DMS53 treated with DMSO at 0.1 percent for 48 hours (cell line): ENCODE measurements around the gene ITPK1.

Experiments
- DNase-seq: peaks from one replicate; lab custom pipeline; 2025; ENCODE audit not compliant: unreplicated experiment; lab: John Stamatoyannopoulos, UW

ITPK1 gene

DNA sequence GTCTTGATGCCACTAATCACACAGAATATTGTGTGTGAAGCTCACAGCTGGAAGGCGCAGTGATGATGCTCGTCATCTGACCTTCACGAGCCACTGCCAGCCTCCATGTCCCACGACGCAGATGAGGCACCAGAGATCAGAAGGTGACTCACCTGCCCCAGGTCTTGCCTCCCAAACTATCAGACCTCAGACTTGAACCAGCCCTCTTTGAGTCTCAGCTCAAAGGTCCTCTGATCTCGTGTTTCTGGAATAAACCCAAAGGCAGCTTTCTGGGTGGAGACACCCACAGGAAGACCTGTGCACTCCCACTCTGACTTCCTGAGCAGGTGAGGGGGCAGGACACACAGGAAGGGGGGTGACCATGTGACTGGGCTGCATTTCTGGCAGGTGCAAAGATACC is 212.4 kb downstream of the ITPK1 start:
- DNase-seq: no peak

DNA sequence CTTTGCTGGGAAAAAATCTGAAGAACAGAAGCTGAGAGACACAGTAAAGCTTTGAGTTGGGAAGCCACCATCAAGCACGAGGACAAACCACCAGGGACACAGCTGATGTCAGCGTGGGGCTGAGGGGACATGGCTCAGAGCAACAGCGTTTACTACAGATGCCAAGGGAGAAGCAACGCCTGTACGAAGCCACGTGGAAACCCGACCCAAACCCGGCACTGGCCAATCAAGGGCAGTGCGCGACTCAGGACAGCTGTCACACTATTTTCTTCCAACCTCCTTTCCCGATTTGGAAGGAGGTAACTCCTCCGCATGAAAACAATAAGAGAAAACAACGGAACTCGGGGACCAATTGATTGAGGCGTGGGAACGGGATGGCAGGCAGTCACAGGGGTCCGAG is 213.0 kb downstream of the ITPK1 start:
- DNase-seq: no peak

- DNase-seq: no peak
Observed at GRCh38 chr14:92902191-92902590, 213.5 kb downstream of the ITPK1 start.

DNA sequence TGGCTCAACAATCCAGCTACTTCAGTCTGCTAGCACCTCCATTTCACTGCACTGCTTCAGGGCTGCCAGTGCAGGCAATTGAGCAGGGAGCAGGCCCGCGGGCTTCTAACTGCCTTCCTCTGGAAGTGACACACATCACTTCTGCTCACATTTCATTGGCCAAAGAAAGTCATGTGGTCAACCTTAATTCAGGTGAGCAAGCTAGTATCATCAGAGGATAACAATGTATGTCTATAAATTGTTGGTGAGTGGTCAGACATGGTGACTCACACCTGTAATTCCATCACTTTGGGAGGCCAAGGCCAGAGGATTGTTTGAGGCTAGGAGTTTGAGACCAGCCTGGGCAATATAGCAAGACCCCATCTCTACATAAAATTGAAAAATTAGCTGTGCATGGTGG is 215.1 kb downstream of the ITPK1 start:
- no peak for DNase-seq

GRCh38 chr14:92898566-92899131 is 217.1 kb downstream of the ITPK1 start:
- DNase-seq: no peak

GRCh38 chr14:92897922-92898565 is 217.7 kb downstream of the ITPK1 start:
- DNase-seq: no peak

GRCh38 chr14:92895352-92895878 is 220.3 kb downstream of the ITPK1 start:
- DNase-seq: no peak

- no peak for DNase-seq
Observed at GRCh38 chr14:92892589-92892988, 223.1 kb downstream of the ITPK1 start.

DNA sequence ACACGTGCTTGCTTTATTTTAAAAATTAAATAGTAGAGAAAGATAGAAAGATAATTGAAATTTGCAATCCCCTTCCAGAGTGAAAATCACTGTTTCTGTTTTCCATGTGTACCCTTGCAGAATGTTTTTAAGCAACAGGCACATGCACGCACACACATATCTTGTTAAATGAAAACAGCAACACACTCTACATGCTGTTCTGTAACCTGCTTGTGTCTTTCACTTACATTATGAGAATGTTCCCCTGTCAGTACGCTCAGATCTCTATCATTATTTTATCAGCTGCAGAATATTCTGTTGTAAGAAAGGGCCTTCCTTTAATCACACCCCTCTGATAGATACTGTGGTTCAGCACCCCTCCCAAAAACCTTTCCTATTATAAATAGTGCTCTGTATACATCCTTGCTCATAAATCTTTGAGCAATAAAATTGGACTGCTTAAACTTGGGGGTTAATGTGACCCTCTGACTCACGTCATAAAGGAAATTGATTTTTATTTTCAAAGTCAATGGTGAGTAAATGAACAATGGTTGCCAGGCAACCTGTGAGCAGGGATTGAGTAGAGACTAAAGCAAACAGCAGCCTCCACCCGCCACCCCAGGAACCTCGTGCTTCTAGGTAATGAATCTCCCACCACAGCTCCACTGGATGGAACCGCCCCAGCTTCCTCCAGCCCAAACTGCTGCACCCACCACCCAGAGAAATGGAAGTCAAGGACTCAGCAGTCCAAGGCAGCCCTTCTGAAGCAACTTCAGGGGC is 224.7 kb downstream of the ITPK1 start:
- DNase-seq: no peak

DNA sequence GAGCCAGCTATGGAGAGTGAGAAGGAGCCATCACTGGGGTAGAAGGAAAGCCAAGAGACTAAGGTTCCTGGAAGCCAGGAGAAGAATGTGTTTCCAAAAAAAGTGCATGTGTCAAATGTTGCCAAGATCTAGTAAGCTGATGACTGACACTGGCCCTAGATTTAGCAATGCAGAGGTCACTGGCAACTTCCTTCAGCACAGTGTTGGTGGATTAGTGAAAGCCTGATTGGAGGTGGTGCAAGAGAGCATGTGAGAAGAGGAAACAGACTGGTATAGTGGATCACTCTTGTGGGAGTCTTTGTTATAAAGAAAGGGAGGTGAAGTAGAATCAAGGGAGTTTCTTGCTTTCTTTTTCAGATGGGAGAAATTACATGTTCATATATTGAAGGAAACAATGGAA is 226.8 kb downstream of the ITPK1 start:
- no peak for DNase-seq

GRCh38 chr14:92887157-92887556 is 228.6 kb downstream of the ITPK1 start:
- no peak for DNase-seq
